OCI-LY7 (cell line): ENCODE measurements around the gene LRP1B. TPM values are rescaled to one million over a fixed set of nuclear protein-coding genes. Genes with fewer than 3 reads are reported as not detected.

Experiments used
- BruUV-seq: library from RNA; stranded (reverse); fragments of 400-500 nt; replicated peaks from 2 replicates; lab custom pipeline; 2021; lab: Mats Ljungman, UMichigan
- CTCF ChIA-PET: fragments of 300-600 bp; sonication (Branson Sonifier 250); formaldehyde crosslinking; loops from one replicate; lab custom pipeline; 2022; ENCODE audit warnings: antibody characterized with exemption; ENCODE audit not compliant: unreplicated experiment; lab: Charles Lee
- POLR2A ChIA-PET: fragments of 300-600 bp; sonication (Branson Sonifier 250); formaldehyde crosslinking; loops from one replicate; lab custom pipeline; 2022; ENCODE audit warnings: antibody characterized with exemption; lab: Charles Lee
- DNase-seq: peaks from one replicate; pipeline ENCODE4 v3.0.0-alpha.2; 2015; ENCODE audit warnings: low spot score
- H2AFZ ChIP-seq: fragments of 200-600 bp; sonication (generic), shearing (Covaris generic); 2 replicates; pipeline ENCODE4 v1.6.1; 2014; ENCODE audit warnings: mild to moderate bottlenecking, antibody characterized with exemption, low read length, moderate library complexity
- H3K27ac ChIP-seq: fragments of 200-600 bp; sonication (generic); 2 replicates; pipeline ENCODE4 v1.5.1; 2014; ENCODE audit warnings: mixed run types, low read depth, mild to moderate bottlenecking, moderate library complexity, low read length, inconsistent platforms; ENCODE audit not compliant: poor library complexity, severe bottlenecking
- H3K36me3 ChIP-seq: fragments of 200-600 bp; sonication (generic); 2 replicates; pipeline ENCODE4 v1.6.1; 2014; ENCODE audit warnings: mild to moderate bottlenecking, antibody characterized with exemption, low read length, moderate library complexity, mixed read lengths; ENCODE audit not compliant: insufficient read depth
- H3K4me1 ChIP-seq: fragments of 200-600 bp; sonication (generic); 2 replicates; pipeline ENCODE4 v1.5.1; 2014; ENCODE audit warnings: mild to moderate bottlenecking, low read length; ENCODE audit not compliant: insufficient read depth, poor library complexity, severe bottlenecking
- H3K4me2 ChIP-seq: fragments of 200-600 bp; sonication (generic); 2 replicates; pipeline ENCODE4 v1.6.1; 2014; ENCODE audit warnings: mild to moderate bottlenecking, low read length
- H3K4me3 ChIP-seq: fragments of 200-600 bp; sonication (generic); 2 replicates; pipeline ENCODE4 v1.5.1; 2014; ENCODE audit warnings: mild to moderate bottlenecking, low read depth, low read length; ENCODE audit not compliant: poor library complexity, severe bottlenecking
- H3K79me2 ChIP-seq: fragments of 200-600 bp; sonication (generic); 2 replicates; pipeline ENCODE4 v1.6.1; 2016; ENCODE audit warnings: low read depth, mild to moderate bottlenecking, low read length, moderate library complexity, mixed read lengths; ENCODE audit not compliant: insufficient read depth
- H3K9me2 ChIP-seq: fragments of 200-600 bp; sonication (generic); 2 replicates; pipeline ENCODE4 v1.6.1; 2016; ENCODE audit warnings: mild to moderate bottlenecking, low read length, mixed read lengths; ENCODE audit not compliant: insufficient read depth
- H3K9me3 ChIP-seq: fragments of 200-600 bp; sonication (generic); 2 replicates; pipeline ENCODE4 v1.6.1; 2014; ENCODE audit warnings: mild to moderate bottlenecking, mixed run types, low read length, mixed read lengths
- H4K20me1 ChIP-seq: fragments of 200-600 bp; sonication (generic); 2 replicates; pipeline ENCODE4 v1.6.1; 2014; ENCODE audit warnings: mild to moderate bottlenecking, antibody characterized with exemption, low read length, moderate library complexity, mixed read lengths; ENCODE audit not compliant: insufficient read depth
- CTCF ChIP-seq: fragments of 200-600 bp; sonication (generic); conservative IDR thresholded peaks from 2 replicates; pipeline ENCODE4 v1.5.1; 2014; ENCODE audit warnings: mild to moderate bottlenecking, antibody characterized with exemption, low read length, moderate library complexity, mixed read lengths
- EZH2phosphoT487 ChIP-seq: fragments of 200-600 bp; sonication (generic); IDR thresholded peaks from 2 replicates; pipeline ENCODE4 v1.6.1; 2018; ENCODE audit warnings: low read depth, borderline replicate concordance, mild to moderate bottlenecking, mixed run types, antibody characterized with exemption, low read length, moderate library complexity, mixed read lengths
- intact Hi-C: fragments of 100-400 bp; cut with micrococcal nuclease; formaldehyde crosslinking; loops from one replicate; pipeline ENCODE4 v1.10.0; 2022; ENCODE audit not compliant: unreplicated experiment
- total RNA-seq, 2 experiments: library from RNA; depleted of rRNA in 1 of 2; stranded (reverse); fragments of >200 nt in 1 of 2; shearing (Covaris generic) in 1 of 2; gene quantifications; 2 replicates each; pipeline ENCODE4 v1.2.3, GENCODE V29; 2014 to 2022

LRP1B gene
- total RNA-seq, 2 experiments from 2014 or later, result not detected

DNA sequence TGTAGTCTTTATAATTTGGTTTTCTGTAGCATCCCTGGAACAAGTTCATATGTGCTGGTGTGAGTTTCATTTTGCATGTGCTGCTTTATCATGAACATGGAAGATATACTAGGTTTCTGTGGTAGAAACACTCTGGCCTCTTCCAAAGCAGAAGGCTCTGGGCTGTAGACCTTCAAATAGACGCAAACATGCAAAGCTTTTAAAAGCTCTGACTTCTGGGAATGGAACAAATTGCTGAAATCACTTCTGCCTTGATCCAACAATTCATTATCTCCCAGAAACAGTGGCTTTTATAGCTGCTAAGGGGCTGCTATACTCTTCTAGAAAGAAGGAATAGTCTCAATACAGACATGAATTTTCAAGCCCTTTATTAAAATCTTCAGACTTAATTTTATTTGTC is 382.2 kb downstream of the LRP1B start:
- H3K4me2 ChIP-seq, result no peak overlapping the region
- intact Hi-C loops, result no loop called here
- BruUV-seq, result no TSS peak
- POLR2A ChIA-PET, result no interaction called here
- no peaks in the 10 kb centered on the region for H3K9me3 ChIP-seq
- TF ChIP-seq CTCF (no peak), EZH2phosphoT487 (no peak)
- H2AFZ ChIP-seq, result no peak overlapping the region
- DNase-seq, result no peak
- H3K79me2 ChIP-seq, result no peaks in the 10 kb centered on the region
- no peaks in the 10 kb centered on the region for H3K36me3 ChIP-seq
- H4K20me1 ChIP-seq, result no peaks in the 10 kb centered on the region
- CTCF ChIA-PET, result no interaction called here
- no peaks in the 10 kb centered on the region for H3K4me1 ChIP-seq
- no peak overlapping the region for H3K27ac ChIP-seq
- H3K9me2 ChIP-seq, result no peaks in the 10 kb centered on the region
- H3K4me3 ChIP-seq, result no peak overlapping the region

DNA sequence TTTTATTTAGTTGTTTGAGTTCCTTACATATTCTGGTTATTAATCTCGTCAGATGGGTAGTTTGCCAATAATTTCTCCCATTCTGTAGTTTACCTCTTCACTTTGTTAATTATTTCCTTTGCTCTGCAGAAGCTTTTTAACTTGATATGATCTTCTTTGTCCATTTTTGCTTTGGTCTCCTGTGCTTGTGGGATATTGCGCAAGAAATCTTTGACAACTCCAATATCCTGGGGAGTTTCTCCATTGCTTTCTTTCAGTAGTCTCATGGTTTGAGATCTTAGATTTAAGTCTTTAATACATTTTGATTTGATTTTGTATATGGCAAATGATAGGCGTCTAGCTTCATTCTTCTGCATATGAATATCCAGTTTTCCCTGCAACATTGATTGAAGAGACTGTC is 389.2 kb downstream of the LRP1B start:
- Histone ChIP-seq H3K4me1 (no peaks in the 10 kb centered on the region), H3K9me2 (no peaks in the 10 kb centered on the region), H4K20me1 (no peaks in the 10 kb centered on the region), H3K4me2 (no peak overlapping the region), H3K4me3 (no peak overlapping the region), H3K9me3 (no peaks in the 10 kb centered on the region), H2AFZ (no peak overlapping the region), H3K79me2 (no peaks in the 10 kb centered on the region), H3K36me3 (no peaks in the 10 kb centered on the region), H3K27ac (no peak overlapping the region)
- POLR2A ChIA-PET, result interaction anchor here (0.6 to 0.8 kb wide), 3 partner anchors 191 to 584 kb away, joined by 3 read pairs; no protein-coding TSS in a partner anchor
- intact Hi-C loops, result no loop called here
- no peak for DNase-seq
- TF ChIP-seq CTCF (no peak), EZH2phosphoT487 (no peak)
- no TSS peak for BruUV-seq
- CTCF ChIA-PET, result no interaction called here

GRCh38 chr2:141737492-141738255 is 393.1 kb downstream of the LRP1B start:
- CTCF ChIA-PET, result no interaction called here
- TF ChIP-seq CTCF (no peak), EZH2phosphoT487 (no peak)
- no peaks in the 10 kb centered on the region for H3K9me3 ChIP-seq
- no peak overlapping the region for H2AFZ ChIP-seq
- BruUV-seq, result no TSS peak
- no peaks in the 10 kb centered on the region for H3K36me3 ChIP-seq
- no peaks in the 10 kb centered on the region for H4K20me1 ChIP-seq
- H3K27ac ChIP-seq, result no peak overlapping the region
- no peaks in the 10 kb centered on the region for H3K9me2 ChIP-seq
- POLR2A ChIA-PET, result no interaction called here
- no peak overlapping the region for H3K4me2 ChIP-seq
- H3K4me3 ChIP-seq, result no peak overlapping the region
- no peaks in the 10 kb centered on the region for H3K4me1 ChIP-seq
- intact Hi-C loops, result no loop called here
- DNase-seq, result no peak
- H3K79me2 ChIP-seq, result no peaks in the 10 kb centered on the region
